ENCODE data around the gene FRS3. TPM values are rescaled to one million over a fixed set of nuclear protein-coding genes. Genes with fewer than 3 reads are reported as not detected.
A peak's percentile ranks its signal among the peaks of the same experiment; 100 is the strongest.

The FRS3 gene
- total and polyA plus RNA-seq, 2 experiments from 2014 or later = 1.3 to 3.3 TPM

DNA sequence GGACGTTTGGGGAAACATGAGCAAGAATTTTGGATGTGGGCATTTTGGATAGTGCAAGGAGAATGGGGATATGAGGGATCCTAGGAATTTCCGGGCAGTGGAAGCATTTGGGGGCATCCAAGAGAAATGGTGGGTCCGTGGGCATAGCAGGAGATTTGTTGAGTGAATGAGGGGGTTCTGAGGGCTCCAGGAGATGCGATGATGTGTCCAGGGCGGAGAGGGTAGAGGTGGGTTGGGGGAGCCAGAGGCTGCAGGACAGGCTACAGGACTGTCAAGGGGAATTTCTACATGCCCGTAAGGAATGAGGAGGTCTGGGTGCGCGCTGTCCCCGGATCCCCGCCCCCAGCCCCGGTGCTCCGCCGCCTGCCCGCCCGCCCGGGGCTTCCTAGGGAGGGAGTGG, 364 bp downstream of the FRS3 start (continued):
- TF ChIP-seq, protein P1, sequence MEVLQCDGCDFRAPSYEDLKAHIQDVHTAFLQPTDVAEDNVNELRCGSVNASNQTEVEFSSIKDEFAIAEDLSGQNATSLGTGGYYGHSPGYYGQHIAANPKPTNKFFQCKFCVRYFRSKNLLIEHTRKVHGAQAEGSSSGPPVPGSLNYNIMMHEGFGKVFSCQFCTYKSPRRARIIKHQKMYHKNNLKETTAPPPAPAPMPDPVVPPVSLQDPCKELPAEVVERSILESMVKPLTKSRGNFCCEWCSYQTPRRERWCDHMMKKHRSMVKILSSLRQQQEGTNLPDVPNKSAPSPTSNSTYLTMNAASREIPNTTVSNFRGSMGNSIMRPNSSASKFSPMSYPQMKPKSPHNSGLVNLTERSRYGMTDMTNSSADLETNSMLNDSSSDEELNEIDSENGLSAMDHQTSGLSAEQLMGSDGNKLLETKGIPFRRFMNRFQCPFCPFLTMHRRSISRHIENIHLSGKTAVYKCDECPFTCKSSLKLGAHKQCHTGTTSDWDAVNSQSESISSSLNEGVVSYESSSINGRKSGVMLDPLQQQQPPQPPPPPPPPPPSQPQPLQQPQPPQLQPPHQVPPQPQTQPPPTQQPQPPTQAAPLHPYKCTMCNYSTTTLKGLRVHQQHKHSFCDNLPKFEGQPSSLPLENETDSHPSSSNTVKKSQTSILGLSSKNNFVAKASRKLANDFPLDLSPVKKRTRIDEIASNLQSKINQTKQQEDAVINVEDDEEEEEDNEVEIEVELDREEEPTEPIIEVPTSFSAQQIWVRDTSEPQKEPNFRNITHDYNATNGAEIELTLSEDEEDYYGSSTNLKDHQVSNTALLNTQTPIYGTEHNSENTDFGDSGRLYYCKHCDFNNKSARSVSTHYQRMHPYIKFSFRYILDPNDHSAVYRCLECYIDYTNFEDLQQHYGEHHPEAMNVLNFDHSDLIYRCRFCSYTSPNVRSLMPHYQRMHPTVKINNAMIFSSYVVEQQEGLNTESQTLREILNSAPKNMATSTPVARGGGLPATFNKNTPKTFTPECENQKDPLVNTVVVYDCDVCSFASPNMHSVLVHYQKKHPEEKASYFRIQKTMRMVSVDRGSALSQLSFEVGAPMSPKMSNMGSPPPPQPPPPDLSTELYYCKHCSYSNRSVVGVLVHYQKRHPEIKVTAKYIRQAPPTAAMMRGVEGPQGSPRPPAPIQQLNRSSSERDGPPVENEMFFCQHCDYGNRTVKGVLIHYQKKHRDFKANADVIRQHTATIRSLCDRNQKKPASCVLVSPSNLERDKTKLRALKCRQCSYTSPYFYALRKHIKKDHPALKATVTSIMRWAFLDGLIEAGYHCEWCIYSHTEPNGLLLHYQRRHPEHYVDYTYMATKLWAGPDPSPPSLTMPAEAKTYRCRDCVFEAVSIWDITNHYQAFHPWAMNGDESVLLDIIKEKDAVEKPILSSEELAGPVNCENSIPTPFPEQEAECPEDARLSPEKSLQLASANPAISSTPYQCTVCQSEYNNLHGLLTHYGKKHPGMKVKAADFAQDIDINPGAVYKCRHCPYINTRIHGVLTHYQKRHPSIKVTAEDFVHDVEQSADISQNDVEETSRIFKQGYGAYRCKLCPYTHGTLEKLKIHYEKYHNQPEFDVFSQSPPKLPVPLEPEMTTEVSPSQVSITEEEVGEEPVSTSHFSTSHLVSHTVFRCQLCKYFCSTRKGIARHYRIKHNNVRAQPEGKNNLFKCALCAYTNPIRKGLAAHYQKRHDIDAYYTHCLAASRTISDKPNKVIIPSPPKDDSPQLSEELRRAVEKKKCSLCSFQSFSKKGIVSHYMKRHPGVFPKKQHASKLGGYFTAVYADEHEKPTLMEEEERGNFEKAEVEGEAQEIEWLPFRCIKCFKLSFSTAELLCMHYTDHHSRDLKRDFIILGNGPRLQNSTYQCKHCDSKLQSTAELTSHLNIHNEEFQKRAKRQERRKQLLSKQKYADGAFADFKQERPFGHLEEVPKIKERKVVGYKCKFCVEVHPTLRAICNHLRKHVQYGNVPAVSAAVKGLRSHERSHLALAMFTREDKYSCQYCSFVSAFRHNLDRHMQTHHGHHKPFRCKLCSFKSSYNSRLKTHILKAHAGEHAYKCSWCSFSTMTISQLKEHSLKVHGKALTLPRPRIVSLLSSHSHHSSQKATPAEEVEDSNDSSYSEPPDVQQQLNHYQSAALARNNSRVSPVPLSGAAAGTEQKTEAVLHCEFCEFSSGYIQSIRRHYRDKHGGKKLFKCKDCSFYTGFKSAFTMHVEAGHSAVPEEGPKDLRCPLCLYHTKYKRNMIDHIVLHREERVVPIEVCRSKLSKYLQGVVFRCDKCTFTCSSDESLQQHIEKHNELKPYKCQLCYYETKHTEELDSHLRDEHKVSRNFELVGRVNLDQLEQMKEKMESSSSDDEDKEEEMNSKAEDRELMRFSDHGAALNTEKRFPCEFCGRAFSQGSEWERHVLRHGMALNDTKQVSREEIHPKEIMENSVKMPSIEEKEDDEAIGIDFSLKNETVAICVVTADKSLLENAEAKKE (CRISPR knock-in tag; IDR thresholded peaks at IDR 0.05) = no peak
- TF ChIP-seq EZH2phosphoT487 (IDR thresholded peaks at IDR 0.05; ENCODE audit: unreplicated experiment) (no peak), EZH2 (IDR thresholded peaks at IDR 0.05; ENCODE audit: low read depth, unreplicated experiment) (no peak), JUNB (IDR thresholded peaks at IDR 0.05; ENCODE audit: unreplicated experiment) (no peak), STAT1 (IDR thresholded peaks at IDR 0.05; ENCODE audit: unreplicated experiment) (no peak)

DNA sequence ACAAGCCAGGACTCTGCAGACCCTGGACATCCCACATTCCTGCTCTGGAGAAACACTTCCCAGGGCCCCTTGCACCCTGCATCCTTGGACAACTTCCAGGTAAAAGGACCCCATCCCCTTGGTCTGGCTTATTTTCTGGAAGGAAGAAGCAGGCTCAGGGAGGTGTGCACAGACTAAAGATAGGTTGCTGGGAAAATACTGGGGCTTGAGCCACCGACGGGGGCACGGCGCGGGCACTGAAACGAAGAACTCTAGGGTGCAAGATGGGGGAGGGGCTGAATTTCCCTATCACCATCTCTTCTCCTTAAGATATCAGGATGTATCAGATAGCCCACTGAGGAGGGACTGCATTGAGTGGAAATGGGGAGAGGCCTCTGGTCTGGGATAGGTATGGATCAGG, 805 bp downstream of the FRS3 start:
- H3K4me1 ChIP-seq (ENCODE audit: insufficient read depth) = peaks cover 16% of the 10 kb centered on the region
- no peak for DNase-seq (ENCODE audit: low spot score)
- peaks cover 9% of the 10 kb centered on the region; the same call in 1 of the 3 replicates for H3K36me3 Mint-ChIP-seq (ENCODE audit: low read depth)
- peaks cover 11% of the 10 kb centered on the region for H3K4me1 Mint-ChIP-seq
- H3K9me2 ChIP-seq (ENCODE audit: insufficient read depth) = no peaks in the 10 kb centered on the region
- no peak for ATAC-seq
- H3F3A ChIP-seq (replicated peaks; ENCODE audit: low read depth) = peaks cover 5% of the 10 kb centered on the region; the same call in 1 of the 2 replicates
- H3K27me3 Mint-ChIP-seq (ENCODE audit: insufficient read depth, low read depth, poor library complexity) = peaks cover 36% of the 10 kb centered on the region
- H3K27ac ChIP-seq (ENCODE audit: low read depth) = no peak overlapping the region
- H3K9me3 Mint-ChIP-seq = no peaks in the 10 kb centered on the region
- no peaks in the 10 kb centered on the region for H4K20me1 ChIP-seq (replicated peaks; ENCODE audit: insufficient read depth)
- no peak overlapping the region for H2AFZ ChIP-seq
- H3K4me3 Mint-ChIP-seq = peak overlapping the region; percentile 89
- no peak overlapping the region; the same call in 1 of the 2 replicates for H3K27ac Mint-ChIP-seq
- 0 out of 2 replicates have a peak, but pooled peaks cover 7% of the 10 kb centered on the region for H3K79me2 ChIP-seq (replicated peaks; ENCODE audit: insufficient read depth)
- peak overlapping the region; percentile 96 for H3K4me2 ChIP-seq
- H3K36me3 ChIP-seq (ENCODE audit: insufficient read depth) = no peaks in the 10 kb centered on the region
- H3K4me3 ChIP-seq = peak overlapping the region; percentile 79
- H3K27me3 ChIP-seq (ENCODE audit: insufficient read depth) = peaks cover 41% of the 10 kb centered on the region
- TF ChIP-seq, protein P2, sequence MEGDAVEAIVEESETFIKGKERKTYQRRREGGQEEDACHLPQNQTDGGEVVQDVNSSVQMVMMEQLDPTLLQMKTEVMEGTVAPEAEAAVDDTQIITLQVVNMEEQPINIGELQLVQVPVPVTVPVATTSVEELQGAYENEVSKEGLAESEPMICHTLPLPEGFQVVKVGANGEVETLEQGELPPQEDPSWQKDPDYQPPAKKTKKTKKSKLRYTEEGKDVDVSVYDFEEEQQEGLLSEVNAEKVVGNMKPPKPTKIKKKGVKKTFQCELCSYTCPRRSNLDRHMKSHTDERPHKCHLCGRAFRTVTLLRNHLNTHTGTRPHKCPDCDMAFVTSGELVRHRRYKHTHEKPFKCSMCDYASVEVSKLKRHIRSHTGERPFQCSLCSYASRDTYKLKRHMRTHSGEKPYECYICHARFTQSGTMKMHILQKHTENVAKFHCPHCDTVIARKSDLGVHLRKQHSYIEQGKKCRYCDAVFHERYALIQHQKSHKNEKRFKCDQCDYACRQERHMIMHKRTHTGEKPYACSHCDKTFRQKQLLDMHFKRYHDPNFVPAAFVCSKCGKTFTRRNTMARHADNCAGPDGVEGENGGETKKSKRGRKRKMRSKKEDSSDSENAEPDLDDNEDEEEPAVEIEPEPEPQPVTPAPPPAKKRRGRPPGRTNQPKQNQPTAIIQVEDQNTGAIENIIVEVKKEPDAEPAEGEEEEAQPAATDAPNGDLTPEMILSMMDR (conservative IDR thresholded peaks at IDR 0.05; ENCODE audit: low read depth in 2 of 2) = no peak
- TF ChIP-seq ZNF114 (CRISPR knock-in tag; IDR thresholded peaks at IDR 0.05) (no peak), EZH2phosphoT487 (IDR thresholded peaks at IDR 0.05; ENCODE audit: unreplicated experiment) (no peak), JUNB (IDR thresholded peaks at IDR 0.05; ENCODE audit: unreplicated experiment) (no peak)
- TF ChIP-seq, protein P3, sequence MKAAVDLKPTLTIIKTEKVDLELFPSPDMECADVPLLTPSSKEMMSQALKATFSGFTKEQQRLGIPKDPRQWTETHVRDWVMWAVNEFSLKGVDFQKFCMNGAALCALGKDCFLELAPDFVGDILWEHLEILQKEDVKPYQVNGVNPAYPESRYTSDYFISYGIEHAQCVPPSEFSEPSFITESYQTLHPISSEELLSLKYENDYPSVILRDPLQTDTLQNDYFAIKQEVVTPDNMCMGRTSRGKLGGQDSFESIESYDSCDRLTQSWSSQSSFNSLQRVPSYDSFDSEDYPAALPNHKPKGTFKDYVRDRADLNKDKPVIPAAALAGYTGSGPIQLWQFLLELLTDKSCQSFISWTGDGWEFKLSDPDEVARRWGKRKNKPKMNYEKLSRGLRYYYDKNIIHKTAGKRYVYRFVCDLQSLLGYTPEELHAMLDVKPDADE (IDR thresholded peaks at IDR 0.05) = no peak

Measured in GM23338 (cell line).